Upper lobe of left lung (tissue), 6 donors: Measurements from ENCODE around the gene METTL17. TPM values are rescaled to one million over a fixed set of nuclear protein-coding genes. Genes with fewer than 3 reads are reported as not detected.

ENCODE experiments used
- ATAC-seq, 2 donors: fragments of 200-7000 bp; cut with Tn5 transposase; one replicate each; pipeline ENCODE4 v1.9.1; 2022; ENCODE audit warnings: mild to moderate bottlenecking in 2 of 2, moderate library complexity in 2 of 2; ENCODE audit not compliant: low FRiP score in 2 of 2
- DNase-seq, 2 donors: peaks; one replicate each; pipeline ENCODE4 v3.0.0-alpha.2; 2019 to 2020
- H3K27ac ChIP-seq, 4 donors: fragments of 200-600 bp; sonication (generic); one replicate each; pipeline ENCODE4 v1.5.1; 2016 to 2019
- H3K27me3 ChIP-seq, 4 donors: fragments of 200-600 bp; sonication (generic); one replicate each; pipeline ENCODE4 v1.5.1; 2017 to 2019
- H3K36me3 ChIP-seq, 4 donors: fragments of 200-600 bp; sonication (generic); one replicate each; pipeline ENCODE4 v1.5.1; 2016 to 2019
- H3K4me1 ChIP-seq, 4 donors: fragments of 200-600 bp; sonication (generic); one replicate each; pipeline ENCODE4 v1.5.1; 2018 to 2019
- H3K4me3 ChIP-seq, 4 donors: fragments of 200-600 bp; sonication (generic); one replicate each; pipeline ENCODE4 v1.5.1; 2017 to 2019; ENCODE audit warnings: mild to moderate bottlenecking in 2 of 4, moderate library complexity in 1 of 4
- H3K9me3 ChIP-seq, 4 donors: fragments of 200-600 bp; sonication (generic); one replicate each; pipeline ENCODE4 v1.5.1; 2018 to 2019
- EP300 ChIP-seq, 4 donors: sonication (generic); formaldehyde crosslinking; IDR thresholded peaks; one replicate each; pipeline ENCODE4 v1.5.1; 2017; ENCODE audit warnings: antibody characterized with exemption in 4 of 4, control low read depth in 2 of 4
- POLR2A ChIP-seq, 4 donors: fragments of 450-650 bp; IDR thresholded peaks; one replicate each; pipeline ENCODE4 v1.5.1; 2016 to 2017; ENCODE audit warnings: antibody characterized with exemption in 4 of 4, mild to moderate bottlenecking in 2 of 4
- POLR2AphosphoS5 ChIP-seq, 2 donors: sonication (generic); formaldehyde crosslinking; IDR thresholded peaks; one replicate each; pipeline ENCODE4 v1.5.1; 2017; ENCODE audit warnings: antibody characterized with exemption in 2 of 2
- WGBS, 2 donors: methylation state at CpG; one replicate each; pipeline ENCODE4 v1.1.5; 2017 to 2018; 5-methylcytosine and 5-hydroxymethylcytosine counted together
- total RNA-seq, 6 donors: library from RNA; depleted of rRNA in 4 of 6; stranded (reverse); fragments of >200 nt in 4 of 6; gene quantifications; one replicate each; pipeline versions ENCODE4 v1.1.0 to v1.2.1, GENCODE V29; 2016 to 2021
- TF ChIP-seq, protein P1 (sequence below), 6 experiments: fragments of 450-650 bp in 4 of 6; fragments of 200-600 bp in 2 of 6; sonication (generic) in 2 of 6; IDR thresholded peaks; one replicate each; pipeline ENCODE4 v1.5.1; 2016 to 2019; ENCODE audit warnings: antibody characterized with exemption in 6 of 6
- donor health status: DM: no; HTN: no; CAD: no; lungs with moderate emphysema.
- donor health status: DM: no; HTN: yes; CAD: no; lungs with severe emphysema.

METTL17 gene
- total RNA-seq, 6 donors from 2014 or later: 39.2 to 202 (median 59.4) TPM

DNA sequence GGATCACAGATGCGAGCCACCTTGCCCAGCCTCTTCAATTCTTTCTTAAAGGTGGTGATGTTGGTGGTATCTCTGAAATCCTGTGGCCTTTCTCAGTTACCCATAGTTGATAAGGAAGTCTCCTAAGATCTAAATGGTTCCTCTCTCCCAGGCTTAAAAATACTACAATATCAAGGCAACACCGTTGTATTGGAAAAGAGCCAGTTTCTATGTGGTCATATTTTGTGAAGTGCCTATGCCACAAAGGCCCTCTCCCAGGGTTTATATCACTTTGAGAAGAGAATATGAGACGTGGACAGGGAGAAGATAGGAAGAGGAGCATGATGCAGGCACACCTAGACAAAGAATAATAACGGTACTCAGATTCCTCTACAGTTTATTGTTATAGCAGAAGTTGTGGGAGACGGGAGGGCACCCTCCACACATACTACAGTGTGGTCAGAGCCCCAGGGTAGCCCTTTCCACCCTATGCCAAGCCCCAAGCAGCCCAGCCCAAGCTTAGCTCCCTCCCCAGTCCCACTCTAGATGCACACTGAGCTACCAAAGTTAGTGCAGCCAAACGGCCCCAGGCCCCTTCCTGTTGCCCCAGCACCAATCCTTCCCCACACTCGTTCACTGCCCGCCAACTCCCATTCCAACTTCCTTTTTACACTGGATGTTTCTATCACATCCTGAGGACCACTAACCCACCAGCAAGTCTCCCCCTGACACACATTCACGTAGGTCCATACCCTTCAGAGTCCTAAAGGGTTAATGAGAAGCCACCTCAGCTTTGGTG lies 26.8 kb downstream of the METTL17 start:
- H3K36me3 ChIP-seq: peaks cover 6 to 50% (median 17%) of the 10 kb centered on the region in 4 donors
- ATAC-seq: no peak
- peaks cover 0 to 5% (median 5%) of the 10 kb centered on the region in 4 donors for H3K4me1 ChIP-seq

DNA sequence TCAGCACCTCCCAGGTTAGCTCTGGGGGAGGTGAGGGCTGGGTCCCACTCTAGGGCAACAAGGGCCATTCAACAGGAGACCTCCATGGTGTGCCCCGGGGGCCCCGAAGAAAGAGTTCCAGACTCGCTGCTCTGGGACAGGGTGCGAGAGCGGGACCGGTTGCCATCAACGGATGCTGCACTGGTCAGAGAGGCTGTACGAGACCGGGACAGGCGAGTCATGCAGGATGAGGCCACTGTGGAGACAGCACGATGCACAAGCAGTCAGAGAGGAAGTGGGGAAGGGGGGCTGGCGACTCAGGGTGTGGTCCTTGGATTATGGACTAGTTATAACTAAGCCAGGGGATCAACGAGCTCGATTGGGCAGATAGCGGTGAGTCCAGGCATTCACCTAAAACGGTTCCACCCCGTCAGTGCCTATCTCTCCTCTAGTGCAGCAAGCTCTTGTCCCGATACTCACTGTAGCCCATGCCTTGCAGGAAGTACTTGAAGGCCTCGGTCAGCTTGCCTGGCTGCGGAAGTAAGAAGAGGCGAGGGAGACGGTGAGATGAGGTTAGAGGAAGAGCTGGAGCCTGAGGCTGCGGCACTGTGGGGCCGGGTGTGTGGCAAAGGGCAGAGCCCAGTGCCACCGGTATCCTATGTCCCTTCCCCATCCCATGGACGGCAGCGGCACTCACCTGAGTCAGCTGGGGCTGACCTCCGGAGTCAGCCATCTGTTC lies 27.9 kb downstream of the METTL17 start:
- Histone ChIP-seq H3K9me3 (no peaks in the 10 kb centered on the region), H3K4me3 (no peak overlapping the region), H3K36me3 (peaks cover 6 to 54% (median 17%) of the 10 kb centered on the region in 4 donors), H3K27ac (no peak overlapping the region), H3K27me3 (no peaks in the 10 kb centered on the region), H3K4me1 (peaks cover 5 to 9% (median 6%) of the 10 kb centered on the region in 4 donors)
- DNase-seq: peak in 1 of 2 donors; percentile 39
- TF ChIP-seq POLR2AphosphoS5 (IDR thresholded peaks at IDR 0.05): no peak
- TF ChIP-seq POLR2A (IDR thresholded peaks at IDR 0.05): no peak
- TF ChIP-seq EP300 (IDR thresholded peaks at IDR 0.05): no peak
- TF ChIP-seq, protein P1, sequence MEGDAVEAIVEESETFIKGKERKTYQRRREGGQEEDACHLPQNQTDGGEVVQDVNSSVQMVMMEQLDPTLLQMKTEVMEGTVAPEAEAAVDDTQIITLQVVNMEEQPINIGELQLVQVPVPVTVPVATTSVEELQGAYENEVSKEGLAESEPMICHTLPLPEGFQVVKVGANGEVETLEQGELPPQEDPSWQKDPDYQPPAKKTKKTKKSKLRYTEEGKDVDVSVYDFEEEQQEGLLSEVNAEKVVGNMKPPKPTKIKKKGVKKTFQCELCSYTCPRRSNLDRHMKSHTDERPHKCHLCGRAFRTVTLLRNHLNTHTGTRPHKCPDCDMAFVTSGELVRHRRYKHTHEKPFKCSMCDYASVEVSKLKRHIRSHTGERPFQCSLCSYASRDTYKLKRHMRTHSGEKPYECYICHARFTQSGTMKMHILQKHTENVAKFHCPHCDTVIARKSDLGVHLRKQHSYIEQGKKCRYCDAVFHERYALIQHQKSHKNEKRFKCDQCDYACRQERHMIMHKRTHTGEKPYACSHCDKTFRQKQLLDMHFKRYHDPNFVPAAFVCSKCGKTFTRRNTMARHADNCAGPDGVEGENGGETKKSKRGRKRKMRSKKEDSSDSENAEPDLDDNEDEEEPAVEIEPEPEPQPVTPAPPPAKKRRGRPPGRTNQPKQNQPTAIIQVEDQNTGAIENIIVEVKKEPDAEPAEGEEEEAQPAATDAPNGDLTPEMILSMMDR (IDR thresholded peaks at IDR 0.05): no peak
- 73 to 80% methylated on average over 23 to 28 of the region's 28 CpGs for WGBS, 2 donors
- no peak for ATAC-seq

More for the DNA sequence above, 26.8 kb downstream of the METTL17 start:
- TF ChIP-seq, protein P1 (IDR thresholded peaks at IDR 0.05): no peak
- TF ChIP-seq POLR2A (IDR thresholded peaks at IDR 0.05) (no peak), POLR2AphosphoS5 (IDR thresholded peaks at IDR 0.05) (no peak), EP300 (IDR thresholded peaks at IDR 0.05) (no peak)
- Histone ChIP-seq H3K27me3 (no peaks in the 10 kb centered on the region), H3K9me3 (no peaks in the 10 kb centered on the region), H3K27ac (no peak overlapping the region), H3K4me3 (no peak overlapping the region)
- no peak for DNase-seq
- 51 to 66% methylated on average over 9 of the region's 9 CpGs for whole genome bisulfite sequencing, 2 donors

DNA sequence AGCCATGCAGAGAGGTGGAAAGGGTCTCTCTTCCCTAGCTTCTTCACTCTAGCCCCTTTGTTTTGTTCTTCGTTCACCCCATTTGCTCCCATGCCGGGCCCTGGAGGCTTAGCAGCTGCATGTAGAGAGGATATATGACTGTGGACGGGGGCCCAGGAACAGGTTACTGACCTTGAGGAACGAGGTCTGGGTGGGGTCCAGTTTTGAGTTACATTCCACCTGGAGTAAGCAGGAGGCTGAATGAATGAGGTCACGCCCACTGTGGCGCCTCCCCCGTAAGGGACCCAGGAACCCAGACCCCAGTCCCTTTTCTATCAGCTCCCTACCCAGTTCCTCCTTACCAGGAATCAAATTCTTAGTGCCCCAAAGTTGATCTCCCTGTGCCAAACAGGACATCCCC lies 28.5 kb downstream of the METTL17 start:
- Histone ChIP-seq H3K27ac (peak overlapping the region in 1 of 4 donors; percentile 27), H3K4me1 (peaks cover 7 to 13% (median 11%) of the 10 kb centered on the region in 4 donors), H3K4me3 (no peak overlapping the region), H3K9me3 (no peaks in the 10 kb centered on the region), H3K36me3 (peaks cover 6 to 54% (median 17%) of the 10 kb centered on the region in 4 donors), H3K27me3 (no peaks in the 10 kb centered on the region)
- no peak for ATAC-seq
- TF ChIP-seq EP300 (IDR thresholded peaks at IDR 0.05) (no peak), POLR2AphosphoS5 (IDR thresholded peaks at IDR 0.05) (no peak), POLR2A (IDR thresholded peaks at IDR 0.05) (no peak)
- TF ChIP-seq, protein P1 (IDR thresholded peaks at IDR 0.05): no peak
- 92 to 93% methylated on average over 7 of the region's 7 CpGs for WGBS, 2 donors
- DNase-seq: no peak

DNA sequence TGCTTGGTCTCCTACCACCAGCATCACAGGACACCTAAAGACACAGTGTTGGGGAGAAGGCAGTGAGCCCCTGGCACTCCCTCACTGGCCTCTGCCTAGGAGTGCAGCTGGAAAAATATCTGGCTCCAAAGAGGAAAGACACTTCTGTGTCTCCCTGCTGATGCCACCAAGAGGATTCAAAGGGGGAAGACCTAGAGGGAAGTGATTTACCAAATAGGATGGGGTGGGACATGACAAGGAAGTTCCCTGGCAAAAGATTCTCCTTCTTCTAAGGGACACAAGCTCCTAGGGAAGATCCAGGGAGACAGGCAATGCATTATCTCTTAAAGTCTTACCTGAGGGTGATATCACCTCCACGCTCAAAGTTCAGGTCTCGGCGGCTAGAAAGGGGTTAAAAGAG lies 29.0 kb downstream of the METTL17 start:
- WGBS, 2 donors: 95 to 99% methylated on average over 3 of the region's 3 CpGs
- DNase-seq (no peak), ATAC-seq (no peak)
- Histone ChIP-seq H3K27ac (peak overlapping the region in 1 of 4 donors; percentile 27), H3K4me1 (peaks cover 12 to 18% (median 16%) of the 10 kb centered on the region in 4 donors), H3K9me3 (no peaks in the 10 kb centered on the region), H3K4me3 (no peak overlapping the region), H3K27me3 (no peaks in the 10 kb centered on the region), H3K36me3 (peaks cover 6 to 54% (median 17%) of the 10 kb centered on the region in 4 donors)
- TF ChIP-seq EP300 (IDR thresholded peaks at IDR 0.05) (no peak), POLR2AphosphoS5 (IDR thresholded peaks at IDR 0.05) (no peak)
- TF ChIP-seq, protein P1 (IDR thresholded peaks at IDR 0.05): no peak
